GM18873 (cell line): ENCODE results near the gene BRCA1.

Experiments
- ATAC-seq: cut with Tn5 transposase; IDR thresholded peaks from one replicate; pipeline ENCODE4 v1.9.1; 2021; ENCODE audit warnings: mild to moderate bottlenecking, moderate library complexity, moderate number of reproducible peaks; ENCODE audit not compliant: unreplicated experiment, low FRiP score

The BRCA1 gene

GRCh38 chr17:43027091-43028032 lies 97.8 kb downstream of the BRCA1 start:
- no peak for ATAC-seq

DNA sequence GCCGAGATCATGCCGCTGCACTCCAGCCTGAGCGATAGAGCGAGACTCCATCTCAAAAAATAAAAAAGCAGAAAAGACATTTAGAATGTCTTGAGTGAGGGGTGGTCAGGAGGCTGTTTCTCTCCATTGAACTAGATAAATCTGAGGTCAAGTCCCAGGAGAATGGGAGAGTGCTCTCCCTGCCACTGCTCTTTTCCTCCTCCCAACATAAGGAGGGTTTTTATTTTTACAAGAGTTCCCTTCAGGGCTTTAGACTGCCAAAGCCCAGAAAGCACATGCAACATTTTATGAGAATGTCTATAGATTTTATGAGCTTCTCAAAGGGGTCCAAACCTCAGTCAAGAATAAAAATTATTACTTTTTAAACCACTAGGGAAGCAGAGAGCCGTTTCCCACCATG lies 98.6 kb downstream of the BRCA1 start:
- no peak for ATAC-seq

- ATAC-seq: no peak
These were observed 99.2 kb downstream of the BRCA1 start for GRCh38 chr17:43025766-43026537.

DNA sequence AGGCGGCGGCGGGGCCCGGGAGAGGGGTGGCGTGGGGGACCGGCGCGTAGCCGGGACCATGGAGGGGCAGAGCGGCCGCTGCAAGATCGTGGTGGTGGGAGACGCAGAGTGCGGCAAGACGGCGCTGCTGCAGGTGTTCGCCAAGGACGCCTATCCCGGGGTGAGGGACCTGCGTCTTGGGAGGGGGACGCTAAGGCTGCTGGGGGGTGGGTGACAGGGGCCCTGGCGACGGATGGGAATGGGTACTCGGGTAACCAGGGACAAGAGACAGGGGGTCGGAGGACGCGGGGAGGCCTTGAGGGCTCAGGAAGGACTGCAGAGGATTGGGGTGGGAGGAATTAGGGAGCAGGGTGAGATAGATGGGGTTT lies 99.9 kb downstream of the BRCA1 start:
- no peak for ATAC-seq

DNA sequence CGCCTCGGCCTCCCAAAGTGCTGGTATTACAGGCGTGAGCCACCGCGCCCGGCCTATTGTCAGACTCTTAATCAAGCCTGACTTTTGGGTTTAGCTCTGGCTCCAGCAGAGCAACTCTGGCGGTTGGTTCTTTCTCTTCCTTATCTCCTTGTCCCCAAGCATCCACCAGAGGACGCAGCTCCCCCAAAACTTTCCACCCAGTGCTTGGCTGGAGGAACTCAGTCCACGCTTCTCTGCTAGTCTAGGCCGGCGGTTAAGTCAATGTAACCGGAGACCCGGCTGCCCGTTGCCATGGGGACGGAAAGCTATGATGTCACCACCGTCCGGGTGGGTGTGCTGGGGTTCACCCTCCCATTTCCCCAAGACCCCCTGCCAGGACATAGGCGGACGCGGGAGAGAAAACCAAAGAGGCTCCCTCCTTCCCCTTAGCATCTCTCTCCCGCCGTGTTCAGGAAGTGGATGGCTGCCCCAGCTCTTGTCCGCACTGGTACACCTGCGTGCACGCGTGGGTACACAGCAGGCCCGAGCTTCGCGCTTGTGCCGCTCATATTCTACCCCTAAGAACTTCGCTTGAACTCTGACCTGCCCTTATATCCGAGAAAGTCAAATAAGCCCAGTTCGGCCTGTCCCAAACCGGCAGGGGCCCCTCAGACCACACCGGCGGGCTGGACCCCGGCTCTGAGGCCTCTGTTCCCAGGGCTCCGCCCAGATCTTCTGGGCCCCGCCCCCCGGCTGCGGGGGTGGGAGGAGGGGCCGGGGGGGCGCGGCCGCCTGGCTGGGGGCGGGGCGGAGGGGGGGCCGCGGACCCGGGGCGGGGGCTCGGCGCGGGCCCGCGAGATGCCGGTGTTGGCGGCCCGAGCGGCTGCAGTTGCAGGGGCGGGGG lies 100.5 kb downstream of the BRCA1 start, which contains the start of gene RND2:
Gene RND2 (plus strand): TSS at position 825 of the 883 bp plus-strand sequence. CDS start 117 bp downstream, outside the sequence.
- ATAC-seq: no peak

DNA sequence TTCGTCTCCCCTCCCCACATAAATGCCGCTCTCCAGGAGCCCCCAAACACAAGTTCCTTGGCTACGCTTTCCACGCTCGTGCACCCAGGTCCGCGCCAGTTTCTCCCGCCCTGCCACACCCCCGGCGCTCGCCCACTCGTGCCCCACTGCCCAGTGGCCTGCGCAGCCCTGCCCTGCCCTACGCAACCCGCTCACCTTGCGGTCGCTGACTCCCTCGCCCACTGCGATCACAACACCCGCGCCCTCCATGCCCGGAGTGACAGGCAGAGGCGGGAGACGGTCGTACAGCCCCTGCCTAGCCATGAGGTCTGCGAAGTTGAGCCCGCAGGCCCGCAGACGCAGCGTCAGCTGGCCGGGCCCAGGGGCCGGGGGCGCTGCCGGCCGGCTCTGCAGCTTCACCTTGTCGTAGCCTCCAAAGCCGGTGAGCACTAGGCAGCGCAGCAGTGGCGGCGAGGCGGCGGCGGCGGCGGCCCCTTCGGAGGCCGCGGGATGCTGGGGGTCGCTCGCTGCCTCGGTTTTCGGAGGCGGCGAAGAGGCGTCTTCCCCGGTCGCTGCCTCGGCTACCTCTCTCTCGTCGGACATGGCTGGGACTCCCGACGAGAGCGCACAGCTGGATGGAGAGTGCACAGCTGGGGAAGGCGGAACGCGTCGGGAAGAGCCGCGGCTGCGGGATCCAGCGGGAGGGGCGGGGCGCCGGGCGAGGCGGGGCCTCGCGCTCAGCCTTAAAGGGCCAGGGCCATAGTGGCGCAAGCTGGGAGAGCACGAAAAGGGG lies 103.2 kb downstream of the BRCA1 start, which contains the start of gene VAT1:
Gene VAT1 (minus strand): TSS at position 645 of the 772 bp plus-strand sequence. CDS start 63 bp downstream, at position 582.
- ATAC-seq: no peak

- ATAC-seq: no peak
These were observed 104.1 kb downstream of the BRCA1 start for GRCh38 chr17:43020789-43021740.

- no peak for ATAC-seq
These were observed 105.0 kb downstream of the BRCA1 start for GRCh38 chr17:43020030-43020621.

DNA sequence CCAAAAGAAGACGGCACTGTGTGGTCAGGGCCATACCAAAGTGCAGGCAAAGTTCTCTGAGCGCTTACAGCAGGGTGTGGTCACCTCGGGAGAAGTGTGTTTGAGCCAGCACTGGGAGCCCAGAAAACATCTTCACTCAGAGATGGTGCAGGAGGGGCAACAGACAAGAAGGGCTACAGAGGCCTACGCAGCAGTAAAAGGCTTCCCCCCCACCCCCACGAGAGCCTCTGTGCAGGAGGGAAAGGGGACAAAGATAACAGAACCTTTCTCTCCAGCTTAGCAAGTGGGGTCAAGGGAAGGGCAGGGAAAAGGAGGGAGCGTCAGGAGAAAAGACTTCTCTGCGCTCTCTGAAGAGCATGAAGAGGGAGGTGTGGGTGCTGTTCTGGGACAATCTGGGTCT lies 105.7 kb downstream of the BRCA1 start:
- ATAC-seq: no peak

GRCh38 chr17:43018932-43019331 lies 106.2 kb downstream of the BRCA1 start:
- no peak for ATAC-seq

- no peak for ATAC-seq
These were observed 106.9 kb downstream of the BRCA1 start for GRCh38 chr17:43018008-43018853.

- no peak for ATAC-seq
These were observed 108.9 kb downstream of the BRCA1 start for GRCh38 chr17:43016216-43016615.

DNA sequence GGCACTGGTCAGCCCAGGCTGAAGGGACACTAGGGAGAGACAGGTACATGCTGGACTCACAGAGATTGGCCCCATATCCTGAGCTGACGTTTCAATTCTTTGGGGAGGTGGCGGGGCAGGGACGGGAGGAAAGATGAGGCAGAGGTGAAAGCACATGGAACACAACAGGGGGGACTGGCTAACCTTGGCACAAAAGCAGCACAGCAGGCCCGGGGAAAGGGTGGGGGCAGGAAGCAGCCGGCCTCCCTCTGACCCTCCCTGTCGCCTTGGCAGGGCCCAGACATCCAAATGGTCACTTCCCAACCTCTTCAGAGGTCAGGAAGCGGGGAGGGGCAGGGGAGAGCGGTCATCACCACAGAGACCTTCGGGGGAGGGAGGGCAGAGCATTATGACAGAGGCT lies 109.6 kb downstream of the BRCA1 start:
- ATAC-seq: no peak

GRCh38 chr17:43014649-43015542 lies 110.3 kb downstream of the BRCA1 start:
- ATAC-seq: no peak

DNA sequence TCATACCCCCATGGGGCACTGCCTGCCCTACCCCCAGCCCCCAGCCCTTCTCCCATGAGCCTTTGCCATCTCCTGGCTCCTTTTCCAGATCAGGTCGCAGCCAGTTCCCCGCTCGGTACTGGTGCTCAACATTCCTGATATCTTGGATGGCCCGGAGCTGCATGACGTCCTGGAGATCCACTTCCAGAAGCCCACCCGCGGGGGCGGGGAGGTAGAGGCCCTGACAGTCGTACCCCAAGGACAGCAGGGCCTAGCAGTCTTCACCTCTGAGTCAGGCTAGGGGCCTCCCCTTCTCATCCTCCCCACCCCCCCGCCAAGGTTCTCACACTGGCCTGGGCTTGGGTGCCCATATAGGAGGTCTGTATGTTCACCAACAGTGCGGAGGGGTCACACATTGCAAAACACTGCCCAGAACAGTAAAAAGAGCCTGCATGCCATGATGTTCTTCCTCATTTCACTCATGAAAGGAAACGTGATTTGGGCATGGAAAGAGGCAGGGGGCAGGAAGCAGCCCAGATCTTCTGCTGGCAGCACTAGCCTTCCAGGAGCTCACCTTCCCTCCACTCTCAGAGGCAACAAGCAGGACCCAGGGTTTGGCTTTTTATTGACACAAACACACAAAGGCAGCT lies 111.0 kb downstream of the BRCA1 start:
- no peak for ATAC-seq

DNA sequence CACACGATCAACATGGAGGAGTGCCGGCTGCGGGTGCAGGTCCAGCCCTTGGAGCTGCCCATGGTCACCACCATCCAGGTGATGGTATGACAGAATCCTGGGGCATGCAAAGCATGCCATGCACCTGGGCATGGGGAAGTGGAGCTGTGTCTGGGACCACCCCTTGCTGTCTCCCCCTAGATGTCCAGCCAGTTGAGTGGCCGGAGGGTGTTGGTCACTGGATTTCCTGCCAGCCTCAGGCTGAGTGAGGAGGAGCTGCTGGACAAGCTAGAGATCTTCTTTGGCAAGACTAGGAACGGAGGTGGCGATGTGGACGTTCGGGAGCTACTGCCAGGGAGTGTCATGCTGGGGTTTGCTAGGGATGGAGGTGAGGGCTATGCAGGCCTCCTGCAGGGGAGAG lies 111.9 kb downstream of the BRCA1 start:
- no peak for ATAC-seq
